Ovary (tissue), 9 donors: ENCODE data around the gene RSAD1. TPM values are rescaled to one million over a fixed set of nuclear protein-coding genes. Genes with fewer than 3 reads are reported as not detected.

ENCODE experiments used
- DNase-seq, 5 donors: peaks; one replicate each; pipeline ENCODE4 v3.0.0-alpha.2; 2019 to 2020
- H3K27ac ChIP-seq, 2 donors: fragments of 200-600 bp; one replicate each; pipeline versions ENCODE4 v1.5.1 to v1.8.0; 2019 to 2022
- H3K27me3 ChIP-seq: fragments of 200-600 bp; one replicate; pipeline ENCODE4 v1.8.0; 2022
- H3K36me3 ChIP-seq: fragments of 200-600 bp; sonication (generic); one replicate; pipeline ENCODE4 v1.5.1; 2019
- H3K4me1 ChIP-seq: one replicate; pipeline ENCODE4 v1.8.1; 2013; ENCODE audit warnings: mild to moderate bottlenecking, moderate library complexity; ENCODE audit not compliant: insufficient read depth
- H3K4me3 ChIP-seq: fragments of 200-600 bp; sonication (generic); one replicate; pipeline ENCODE4 v1.5.1; 2017
- H3K9me3 ChIP-seq, 2 donors: fragments of 200-600 bp in 1 of 2; sonication (generic) in 1 of 2; one replicate each; pipeline versions ENCODE4 v1.5.1 to v1.8.1; 2013 to 2019; ENCODE audit warnings: mild to moderate bottlenecking in 1 of 2, moderate library complexity in 1 of 2
- EP300 ChIP-seq: sonication (generic); formaldehyde crosslinking; IDR thresholded peaks from one replicate; pipeline ENCODE4 v1.6.1; 2017; ENCODE audit warnings: antibody characterized with exemption
- POLR2A ChIP-seq: fragments of 450-650 bp; IDR thresholded peaks from one replicate; pipeline ENCODE4 v1.6.1; 2017; ENCODE audit warnings: antibody characterized with exemption, mild to moderate bottlenecking, moderate library complexity
- WGBS, 3 donors: extraction: QIAGEN DNeasy Blood & Tissue Kit in 1 of 3; methylation state at CpG; one replicate each; pipeline versions ENCODE4 v1.1.5 to v1.1.7; 2013 to 2017; 5-methylcytosine and 5-hydroxymethylcytosine counted together
- intact Hi-C, 4 donors: fragments of 100-400 bp; cut with DNase I; formaldehyde crosslinking; loops; one replicate each; pipeline versions ENCODE4 v1.11.0 to v1.15.1; 2022 to 2023
- polyA plus RNA-seq, 2 donors: library from polyadenylated mRNA; stranded (reverse); fragments of 200-250 nt in 1 of 2; fragments of 350-450 nt in 1 of 2; fragmentation: Illumina TruSeq in 1 of 2; extraction: RNeasy Lipid Tissue Mini Kit (QIAGEN cat#74804) in 1 of 2; gene quantifications; one replicate each; pipeline ENCODE4 v1.2.3, GENCODE V29; 2013 to 2014
- total RNA-seq, 7 donors: library from RNA; depleted of rRNA in 2 of 7; stranded (reverse); fragments of >200 nt in 2 of 7; fragmentation: NEBNext Ultra II Directional in 3 of 7; extraction: Animal tissue kit (Norgen Biotek cat#: 25700) in 3 of 7; gene quantifications; one replicate each; pipeline versions ENCODE4 v1.1.0 to v1.2.4, GENCODE V29; 2016 to 2023
- TF ChIP-seq, protein P1 (sequence below), 3 donors: fragments of 450-650 bp in 2 of 3; fragments of 200-600 bp in 1 of 3; IDR thresholded peaks; one replicate each; pipeline versions ENCODE4 v1.5.1 to v1.8.0; 2016 to 2022; ENCODE audit warnings: antibody characterized with exemption in 3 of 3, mild to moderate bottlenecking in 1 of 3
- donor health status: DM: no; HTN: no; CAD: no; lungs with moderate emphysema.
- donor health status: DM: no; HTN: no; CAD: no.
- donor health status: Bipolar disorder and iron deficiency.
- donor health status: DM: yes; HTN: yes; CAD: no.
- donor health status: DM: no; HTN: no; CAD: no.
- donor health status: DM: yes; HTN: yes; CAD: no.

The RSAD1 gene
- total and polyA plus RNA-seq, 9 donors = 21.2 to 48.0 (median 34.6) TPM

DNA sequence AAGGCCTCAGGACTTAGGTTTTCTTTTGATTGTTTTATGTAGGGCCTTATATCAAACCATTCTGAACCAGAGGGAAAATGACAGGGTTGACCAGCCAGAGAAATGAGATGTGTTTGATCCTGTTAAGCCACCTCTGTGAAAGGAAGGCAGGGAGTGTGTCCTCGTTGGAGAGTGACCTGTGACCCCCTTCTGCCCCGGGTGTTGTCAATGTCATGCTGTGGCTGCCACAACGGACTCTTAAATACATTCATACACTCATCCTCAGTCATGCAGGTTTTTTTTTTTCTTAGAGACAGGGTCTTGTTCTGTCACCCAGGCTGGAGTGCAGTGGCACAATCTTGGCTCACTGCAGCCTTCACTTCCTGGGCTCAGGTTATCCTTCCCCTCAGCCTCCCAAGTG, 35.7 kb downstream of the RSAD1 start:
- 23 to 47% (median 29%) methylated on average over 3 of the region's 3 CpGs for WGBS, 3 donors
- TF ChIP-seq EP300 (no peak), POLR2A (no peak)
- TF ChIP-seq, protein P1, sequence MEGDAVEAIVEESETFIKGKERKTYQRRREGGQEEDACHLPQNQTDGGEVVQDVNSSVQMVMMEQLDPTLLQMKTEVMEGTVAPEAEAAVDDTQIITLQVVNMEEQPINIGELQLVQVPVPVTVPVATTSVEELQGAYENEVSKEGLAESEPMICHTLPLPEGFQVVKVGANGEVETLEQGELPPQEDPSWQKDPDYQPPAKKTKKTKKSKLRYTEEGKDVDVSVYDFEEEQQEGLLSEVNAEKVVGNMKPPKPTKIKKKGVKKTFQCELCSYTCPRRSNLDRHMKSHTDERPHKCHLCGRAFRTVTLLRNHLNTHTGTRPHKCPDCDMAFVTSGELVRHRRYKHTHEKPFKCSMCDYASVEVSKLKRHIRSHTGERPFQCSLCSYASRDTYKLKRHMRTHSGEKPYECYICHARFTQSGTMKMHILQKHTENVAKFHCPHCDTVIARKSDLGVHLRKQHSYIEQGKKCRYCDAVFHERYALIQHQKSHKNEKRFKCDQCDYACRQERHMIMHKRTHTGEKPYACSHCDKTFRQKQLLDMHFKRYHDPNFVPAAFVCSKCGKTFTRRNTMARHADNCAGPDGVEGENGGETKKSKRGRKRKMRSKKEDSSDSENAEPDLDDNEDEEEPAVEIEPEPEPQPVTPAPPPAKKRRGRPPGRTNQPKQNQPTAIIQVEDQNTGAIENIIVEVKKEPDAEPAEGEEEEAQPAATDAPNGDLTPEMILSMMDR (IDR thresholded peaks at IDR 0.05) = no peak
- intact Hi-C loops = no loop called here
- H3K36me3 ChIP-seq = no peaks in the 10 kb centered on the region
- no peaks in the 10 kb centered on the region for H3K27me3 ChIP-seq
- peak overlapping the region in 1 of 2 donors; percentile 49 for H3K27ac ChIP-seq
- H3K4me1 ChIP-seq = peaks cover 32% of the 10 kb centered on the region
- no peak for DNase-seq
- no peak overlapping the region for H3K4me3 ChIP-seq
- H3K9me3 ChIP-seq = no peaks in the 10 kb centered on the region

DNA sequence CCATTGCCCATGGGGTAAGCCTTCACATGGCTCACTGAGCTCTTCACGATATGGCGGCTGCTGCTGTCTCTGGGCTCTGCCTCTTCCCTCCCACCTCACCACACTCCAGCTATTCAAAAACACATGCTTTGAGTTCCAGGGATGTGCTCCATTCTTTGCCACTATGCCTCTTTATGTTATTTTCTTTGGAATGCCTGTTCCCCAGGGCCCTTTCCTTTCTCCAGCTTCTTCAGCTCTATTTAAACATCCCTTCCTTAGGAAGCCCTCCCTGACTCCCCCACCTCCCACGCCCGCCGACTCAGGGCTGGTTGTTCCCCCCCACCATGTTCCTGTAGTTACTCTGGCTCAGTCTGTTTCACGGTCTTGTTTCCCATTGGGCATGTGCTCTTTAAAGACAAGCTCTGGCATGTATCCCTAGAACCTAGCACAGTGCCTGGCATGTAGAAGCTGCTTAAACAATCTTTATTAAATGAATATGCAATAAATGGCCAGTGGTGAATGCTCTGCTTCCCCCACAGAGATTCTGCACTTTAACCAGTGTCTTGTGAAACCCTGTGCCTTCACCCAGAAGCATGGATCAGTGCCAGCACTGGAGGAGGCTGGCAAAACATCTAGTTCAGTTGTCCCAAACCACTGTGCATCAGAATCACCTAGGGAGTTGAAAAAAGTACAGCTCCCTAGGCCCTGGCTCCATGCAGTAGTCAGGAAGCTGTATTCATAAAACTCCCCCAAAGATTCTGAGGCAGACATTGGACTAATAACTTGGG, 36.5 kb downstream of the RSAD1 start:
- Histone ChIP-seq H3K36me3 (no peaks in the 10 kb centered on the region), H3K9me3 (no peaks in the 10 kb centered on the region), H3K4me3 (no peak overlapping the region), H3K4me1 (peaks cover 33% of the 10 kb centered on the region), H3K27me3 (no peaks in the 10 kb centered on the region), H3K27ac (peak overlapping the region in 1 of 2 donors; percentile 49)
- DNase-seq = peak; percentile 55 to 78 (median 68)
- no peak for TF ChIP-seq POLR2A
- TF ChIP-seq, protein P1 (IDR thresholded peaks at IDR 0.05) = no peak
- TF ChIP-seq EP300 = no peak
- intact Hi-C loops = no loop called here
- 8 to 13% (median 13%) methylated on average over 6 of the region's 6 CpGs for WGBS, 3 donors

DNA sequence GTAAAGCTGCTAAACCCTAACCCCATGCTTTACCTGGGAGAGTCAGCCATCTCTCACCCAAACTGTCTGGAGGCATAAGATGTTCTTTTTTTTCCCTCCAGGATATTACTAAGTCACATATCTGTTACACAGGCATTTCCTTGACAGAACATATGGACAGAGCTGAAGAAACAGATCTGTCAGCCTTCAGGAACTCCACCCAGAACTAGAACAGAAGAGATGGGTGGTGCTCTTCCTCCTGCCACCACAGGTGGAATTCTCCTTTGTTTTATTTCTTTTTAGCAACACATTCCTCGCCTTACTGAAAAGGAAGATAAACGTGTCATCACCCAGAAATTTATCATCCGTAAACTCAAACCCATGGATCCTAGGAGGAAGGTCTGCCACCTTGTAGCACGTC, 38.4 kb downstream of the RSAD1 start:
- peak overlapping the region in 1 of 2 donors; percentile 40 for H3K27ac ChIP-seq
- no peaks in the 10 kb centered on the region for H3K36me3 ChIP-seq
- no peaks in the 10 kb centered on the region for H3K27me3 ChIP-seq
- H3K4me1 ChIP-seq = peaks cover 28% of the 10 kb centered on the region
- TF ChIP-seq, protein P1 (IDR thresholded peaks at IDR 0.05) = no peak
- TF ChIP-seq EP300 (no peak), POLR2A (no peak)
- H3K9me3 ChIP-seq = no peaks in the 10 kb centered on the region
- DNase-seq = no peak
- intact Hi-C loops = no loop called here
- no peak overlapping the region for H3K4me3 ChIP-seq
- WGBS, 3 donors = 81 to 96% (median 93%) methylated on average over 4 of the region's 4 CpGs

DNA sequence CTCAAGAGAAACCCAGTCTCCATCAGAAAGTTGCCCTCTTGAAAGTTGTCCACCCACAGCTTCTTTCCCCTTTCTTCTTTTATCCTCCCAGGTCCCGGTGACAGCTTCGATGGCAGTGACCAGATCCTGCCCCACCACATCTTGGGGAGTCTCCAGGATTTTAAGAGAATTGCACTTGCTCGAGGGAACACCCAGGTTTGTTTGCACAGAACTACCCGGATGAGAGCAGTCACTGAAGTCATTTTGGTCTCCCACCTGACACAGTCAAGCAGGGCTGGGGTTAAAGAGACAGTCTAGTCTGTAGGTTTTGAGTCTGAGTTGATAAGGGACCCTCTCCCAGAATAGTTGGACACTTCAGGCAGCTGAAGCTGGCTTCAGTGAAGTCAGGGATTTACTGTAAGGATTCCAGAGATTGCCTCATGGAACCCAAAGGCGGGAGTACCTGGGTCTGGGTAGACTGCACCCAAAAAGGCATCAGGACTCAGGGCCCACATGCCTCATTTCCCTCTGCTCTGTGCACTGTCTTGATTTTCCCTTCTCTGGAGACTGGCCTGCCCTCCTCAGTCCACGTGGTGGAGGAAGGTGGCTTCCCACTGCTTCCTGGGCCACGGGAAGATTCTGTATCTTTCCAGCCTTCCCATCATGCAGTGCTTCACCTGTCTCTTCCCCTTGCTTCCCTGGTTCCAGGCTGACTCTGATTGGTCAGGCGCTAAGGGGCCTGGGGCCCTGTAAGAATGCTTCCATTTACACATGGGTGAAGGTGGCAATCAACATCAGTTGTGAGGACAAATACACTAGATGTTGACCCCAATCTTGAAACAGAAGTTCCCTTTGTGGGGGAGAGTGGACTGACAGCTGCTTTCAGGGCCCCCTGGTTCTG, 39.1 kb downstream of the RSAD1 start:
- DNase-seq = no peak
- Histone ChIP-seq H3K36me3 (no peaks in the 10 kb centered on the region), H3K4me1 (peaks cover 28% of the 10 kb centered on the region), H3K27ac (peak overlapping the region; percentile 71 to 73), H3K9me3 (no peaks in the 10 kb centered on the region), H3K4me3 (no peak overlapping the region), H3K27me3 (no peaks in the 10 kb centered on the region)
- WGBS, 3 donors = 86 to 89% (median 87%) methylated on average over 8 of the region's 8 CpGs
- TF ChIP-seq EP300 = no peak
- TF ChIP-seq, protein P1 (IDR thresholded peaks at IDR 0.05) = no peak
- no peak for TF ChIP-seq POLR2A
- intact Hi-C loops = no loop called here
